ENCODE data around the gene ENTHD1. TPM values are rescaled to one million over a fixed set of nuclear protein-coding genes. Genes with fewer than 3 reads are reported as not detected.
A peak's percentile ranks its signal among the peaks of the same experiment; 100 is the strongest.
"Not testable (repeated sequence)": the region's sequence is repeated elsewhere in the genome, so short reads cannot be mapped to it uniquely, and the experiment has no call there.

ENTHD1 gene
- polyA plus RNA-seq, 1 donor: not detected

- DNase-seq: no peak
Measured at GRCh38 chr22:39923696-39924095, 30.1 kb upstream of the ENTHD1 start.

- DNase-seq: no peak
Measured at GRCh38 chr22:39920134-39920743, 26.7 kb upstream of the ENTHD1 start.

GRCh38 chr22:39917776-39918495 is 24.4 kb upstream of the ENTHD1 start:
- no peak for DNase-seq

GRCh38 chr22:39917197-39917643 is 23.7 kb upstream of the ENTHD1 start:
- no peak for DNase-seq

GRCh38 chr22:39916496-39916895 is 22.9 kb upstream of the ENTHD1 start:
- no peak for DNase-seq

GRCh38 chr22:39915295-39915726 is 21.8 kb upstream of the ENTHD1 start:
- no peak for DNase-seq

- no peak for DNase-seq
Measured at GRCh38 chr22:39914584-39914983, 21.0 kb upstream of the ENTHD1 start.

GRCh38 chr22:39913886-39914285 is 20.3 kb upstream of the ENTHD1 start:
- DNase-seq: no peak

GRCh38 chr22:39913321-39913720 is 19.8 kb upstream of the ENTHD1 start:
- DNase-seq: no peak

GRCh38 chr22:39910876-39911613 is 17.5 kb upstream of the ENTHD1 start:
- no peak for DNase-seq

- DNase-seq: no peak
Measured at GRCh38 chr22:39908737-39909136, 15.2 kb upstream of the ENTHD1 start.

GRCh38 chr22:39908136-39908535 is 14.6 kb upstream of the ENTHD1 start:
- DNase-seq: no peak

GRCh38 chr22:39907605-39908097 is 14.1 kb upstream of the ENTHD1 start:
- no peak for DNase-seq

GRCh38 chr22:39907047-39907446 is 13.5 kb upstream of the ENTHD1 start:
- DNase-seq: no peak

- no peak for DNase-seq
Measured at GRCh38 chr22:39906207-39906606, 12.6 kb upstream of the ENTHD1 start.

- no peak for DNase-seq
Measured at GRCh38 chr22:39905687-39906086, 12.1 kb upstream of the ENTHD1 start.

- no peak for DNase-seq
Measured at GRCh38 chr22:39904862-39905261, 11.3 kb upstream of the ENTHD1 start.

- DNase-seq: not testable (repeated sequence)
Measured at GRCh38 chr22:39904024-39904423, 10.5 kb upstream of the ENTHD1 start.

GRCh38 chr22:39901565-39902146 is 8.1 kb upstream of the ENTHD1 start:
- no peak for DNase-seq

- DNase-seq: no peak
Measured at GRCh38 chr22:39900306-39901227, 7.0 kb upstream of the ENTHD1 start, which contains the start of gene GRAP2. GRAP2 (plus strand) TSS chr22:39901084; CDS start chr22:39947107, 46,023 bp downstream.

- DNase-seq: peak; percentile 12
Measured at GRCh38 chr22:39898997-39899396, 5.4 kb upstream of the ENTHD1 start.

GRCh38 chr22:39897841-39898240 is 4.3 kb upstream of the ENTHD1 start:
- DNase-seq: no peak

Measured in hindlimb muscle (tissue), 1 donor.